ENCODE results near the gene CASK.

CASK gene

GRCh38 chrX:41559235-41560052 is 363.9 kb downstream of the CASK start:
- DNase-seq (ENCODE audit: low spot score): no peak

- no peak for DNase-seq (ENCODE audit: low spot score)
Measured at GRCh38 chrX:41558531-41558930, 364.8 kb downstream of the CASK start.

- no peak for DNase-seq (ENCODE audit: low spot score)
Measured at GRCh38 chrX:41556958-41557357, 366.4 kb downstream of the CASK start.

- no peak for DNase-seq (ENCODE audit: low spot score)
Measured at GRCh38 chrX:41553688-41554087, 369.7 kb downstream of the CASK start.

- DNase-seq (ENCODE audit: low spot score): no peak
Measured at GRCh38 chrX:41548411-41548810, 374.9 kb downstream of the CASK start.

- no peak for DNase-seq (ENCODE audit: low spot score)
Measured at GRCh38 chrX:41543668-41544067, 379.7 kb downstream of the CASK start.

GRCh38 chrX:41543025-41543424 is 380.3 kb downstream of the CASK start:
- no peak for DNase-seq (ENCODE audit: low spot score)

- no peak for DNase-seq (ENCODE audit: low spot score)
Measured at GRCh38 chrX:41542536-41542935, 380.8 kb downstream of the CASK start.

- DNase-seq (ENCODE audit: low spot score): no peak
Measured at GRCh38 chrX:41542135-41542534, 381.2 kb downstream of the CASK start.

- no peak for DNase-seq (ENCODE audit: low spot score)
Measured at GRCh38 chrX:41541386-41541785, 382.0 kb downstream of the CASK start.

- DNase-seq (ENCODE audit: low spot score): no peak
Measured at GRCh38 chrX:41538707-41539106, 384.6 kb downstream of the CASK start.

- DNase-seq (ENCODE audit: low spot score): no peak
Measured at GRCh38 chrX:41530085-41530484, 393.3 kb downstream of the CASK start.

GRCh38 chrX:41529221-41529620 is 394.1 kb downstream of the CASK start:
- no peak for DNase-seq (ENCODE audit: low spot score)

- DNase-seq (ENCODE audit: low spot score): no peak
Measured at GRCh38 chrX:41528784-41529183, 394.6 kb downstream of the CASK start.

GRCh38 chrX:41526925-41527324 is 396.4 kb downstream of the CASK start:
- no peak for DNase-seq (ENCODE audit: low spot score)

- DNase-seq (ENCODE audit: low spot score): no peak
Measured at GRCh38 chrX:41526271-41526670, 397.1 kb downstream of the CASK start.

GRCh38 chrX:41522671-41523070 is 400.7 kb downstream of the CASK start:
- no peak for DNase-seq (ENCODE audit: low spot score)

GRCh38 chrX:41522081-41522480 is 401.3 kb downstream of the CASK start:
- no peak for DNase-seq (ENCODE audit: low spot score)

GRCh38 chrX:41519468-41519867 is 403.9 kb downstream of the CASK start:
- DNase-seq (ENCODE audit: low spot score): no peak

- DNase-seq (ENCODE audit: low spot score): no peak
Measured at GRCh38 chrX:41518841-41519220, 404.5 kb downstream of the CASK start.

- no peak for DNase-seq (ENCODE audit: low spot score)
Measured at GRCh38 chrX:41518127-41518840, 405.1 kb downstream of the CASK start.

GRCh38 chrX:41516999-41517765 is 406.2 kb downstream of the CASK start:
- DNase-seq (ENCODE audit: low spot score): no peak

GRCh38 chrX:41516456-41516855 is 406.9 kb downstream of the CASK start:
- no peak for DNase-seq (ENCODE audit: low spot score)

Measured in HuH-7.5 (cell line).